Lower leg skin (tissue), 3 donors: ENCODE measurements around the gene HRH1.

ENCODE experiments used
- POLR2A ChIP-seq, 2 donors: fragments of 450-650 bp; IDR thresholded peaks; one replicate each; pipeline ENCODE4 v1.6.1; 2016 to 2017; ENCODE audit warnings: antibody characterized with exemption in 2 of 2, mild to moderate bottlenecking in 1 of 2, moderate library complexity in 1 of 2
- TF ChIP-seq, protein P1 (sequence below), 3 donors: fragments of 450-650 bp; IDR thresholded peaks; one replicate each; pipeline ENCODE4 v1.5.1; 2016; ENCODE audit warnings: antibody characterized with exemption in 3 of 3, mild to moderate bottlenecking in 3 of 3, moderate library complexity in 2 of 3

- TF ChIP-seq, protein P1, sequence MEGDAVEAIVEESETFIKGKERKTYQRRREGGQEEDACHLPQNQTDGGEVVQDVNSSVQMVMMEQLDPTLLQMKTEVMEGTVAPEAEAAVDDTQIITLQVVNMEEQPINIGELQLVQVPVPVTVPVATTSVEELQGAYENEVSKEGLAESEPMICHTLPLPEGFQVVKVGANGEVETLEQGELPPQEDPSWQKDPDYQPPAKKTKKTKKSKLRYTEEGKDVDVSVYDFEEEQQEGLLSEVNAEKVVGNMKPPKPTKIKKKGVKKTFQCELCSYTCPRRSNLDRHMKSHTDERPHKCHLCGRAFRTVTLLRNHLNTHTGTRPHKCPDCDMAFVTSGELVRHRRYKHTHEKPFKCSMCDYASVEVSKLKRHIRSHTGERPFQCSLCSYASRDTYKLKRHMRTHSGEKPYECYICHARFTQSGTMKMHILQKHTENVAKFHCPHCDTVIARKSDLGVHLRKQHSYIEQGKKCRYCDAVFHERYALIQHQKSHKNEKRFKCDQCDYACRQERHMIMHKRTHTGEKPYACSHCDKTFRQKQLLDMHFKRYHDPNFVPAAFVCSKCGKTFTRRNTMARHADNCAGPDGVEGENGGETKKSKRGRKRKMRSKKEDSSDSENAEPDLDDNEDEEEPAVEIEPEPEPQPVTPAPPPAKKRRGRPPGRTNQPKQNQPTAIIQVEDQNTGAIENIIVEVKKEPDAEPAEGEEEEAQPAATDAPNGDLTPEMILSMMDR (IDR thresholded peaks at IDR 0.05): no peak
- TF ChIP-seq POLR2A (IDR thresholded peaks at IDR 0.05): no peak
Measured at GRCh38 chr3:11272906-11273574, 118.7 kb downstream of the HRH1 start.
